Fibroblast of villous mesenchyme (primary cell): ENCODE results near the gene TNS2. TPM values are rescaled to one million over a fixed set of nuclear protein-coding genes. Genes with fewer than 3 reads are reported as not detected.
"Not testable (repeated sequence)": the region's sequence is repeated elsewhere in the genome, so short reads cannot be mapped to it uniquely, and the experiment has no call there.

Experiments
- DNase-seq: peaks from one replicate; pipeline ENCODE4 v3.0.0-alpha.2; 2010; ENCODE audit warnings: low read depth
- H3K4me3 ChIP-seq: 2 replicates; pipeline ENCODE4 v1.5.1; 2011; ENCODE audit warnings: low read depth, mild to moderate bottlenecking, low read length
- CTCF ChIP-seq: IDR thresholded peaks from 2 replicates; pipeline ENCODE4 v1.5.1; 2012; ENCODE audit warnings: low read depth, mild to moderate bottlenecking, low read length; ENCODE audit not compliant: insufficient read depth
- total RNA-seq: library from RNA; depleted of rRNA; stranded (reverse); fragments of >200 nt; gene quantifications from 2 replicates; pipeline ENCODE4 v1.2.3, GENCODE V29; 2012

TNS2 gene
- total RNA-seq, 1 donor: 36.7 TPM

- DNase-seq: no peak
- TF ChIP-seq CTCF: no peak
- peak overlapping the region; percentile 100 for H3K4me3 ChIP-seq
Measured at GRCh38 chr12:53007343-53007742, 42.5 kb upstream of the TNS2 start.

GRCh38 chr12:53008760-53009159, 41.1 kb upstream of the TNS2 start:
- H3K4me3 ChIP-seq: peak overlapping the region; percentile 100
- DNase-seq: not testable (repeated sequence)

- DNase-seq: no peak
- no peak for TF ChIP-seq CTCF
- no peak overlapping the region for H3K4me3 ChIP-seq
Measured at GRCh38 chr12:53010955-53011354, 38.9 kb upstream of the TNS2 start.

- TF ChIP-seq CTCF: no peak
- DNase-seq: no peak
- H3K4me3 ChIP-seq: no peak overlapping the region
Measured at GRCh38 chr12:53011889-53012288, 38.0 kb upstream of the TNS2 start.

- H3K4me3 ChIP-seq: no peak overlapping the region
- TF ChIP-seq CTCF: no peak
- DNase-seq: no peak
Measured at GRCh38 chr12:53012928-53013327, 36.9 kb upstream of the TNS2 start.

GRCh38 chr12:53014709-53015108, 35.2 kb upstream of the TNS2 start:
- DNase-seq: no peak

GRCh38 chr12:53025250-53025649, 24.6 kb upstream of the TNS2 start:
- H3K4me3 ChIP-seq: no peak overlapping the region
- no peak for DNase-seq
- TF ChIP-seq CTCF: no peak

More at GRCh38 chr12:53014709-53015108, 35.2 kb upstream of the TNS2 start:
- no peak overlapping the region for H3K4me3 ChIP-seq
- no peak for TF ChIP-seq CTCF

GRCh38 chr12:53027014-53027413, 22.9 kb upstream of the TNS2 start:
- not testable (repeated sequence) for DNase-seq, H3K4me3 ChIP-seq
